GM19239 (cell line): ENCODE measurements around the gene TIMP2.

Experiments
- DNase-seq: peaks from one replicate; pipeline ENCODE4 v3.0.0; 2011; ENCODE audit warnings: low spot score; ENCODE audit not compliant: insufficient read length
- FAIRE-seq: peaks from 2 replicates; lab custom pipeline; 2011; peaks lifted over from hg19 to GRCh38; lab: Jason Lieb, UNC

Gene TIMP2

GRCh38 chr17:78821961-78822360 is 103.2 kb downstream of the TIMP2 start:
- FAIRE-seq (no peak), DNase-seq (no peak)

GRCh38 chr17:78820841-78821240 is 104.3 kb downstream of the TIMP2 start:
- no peak for DNase-seq
- FAIRE-seq = no peak

- DNase-seq (no peak), FAIRE-seq (no peak)
Measured at GRCh38 chr17:78819806-78820792, 105.1 kb downstream of the TIMP2 start.

- DNase-seq (no peak), FAIRE-seq (no peak)
Measured at GRCh38 chr17:78819402-78819801, 105.8 kb downstream of the TIMP2 start.

GRCh38 chr17:78818932-78819331 is 106.3 kb downstream of the TIMP2 start:
- FAIRE-seq (no peak), DNase-seq (no peak)

GRCh38 chr17:78818152-78818846 is 106.9 kb downstream of the TIMP2 start:
- DNase-seq = no peak
- no peak for FAIRE-seq

- no peak for FAIRE-seq
Measured at GRCh38 chr17:78817123-78817522, 108.1 kb downstream of the TIMP2 start.

GRCh38 chr17:78815696-78816095 is 109.5 kb downstream of the TIMP2 start:
- DNase-seq (no peak), FAIRE-seq (no peak)

More at GRCh38 chr17:78817123-78817522, 108.1 kb downstream of the TIMP2 start:
- no peak for DNase-seq

DNA sequence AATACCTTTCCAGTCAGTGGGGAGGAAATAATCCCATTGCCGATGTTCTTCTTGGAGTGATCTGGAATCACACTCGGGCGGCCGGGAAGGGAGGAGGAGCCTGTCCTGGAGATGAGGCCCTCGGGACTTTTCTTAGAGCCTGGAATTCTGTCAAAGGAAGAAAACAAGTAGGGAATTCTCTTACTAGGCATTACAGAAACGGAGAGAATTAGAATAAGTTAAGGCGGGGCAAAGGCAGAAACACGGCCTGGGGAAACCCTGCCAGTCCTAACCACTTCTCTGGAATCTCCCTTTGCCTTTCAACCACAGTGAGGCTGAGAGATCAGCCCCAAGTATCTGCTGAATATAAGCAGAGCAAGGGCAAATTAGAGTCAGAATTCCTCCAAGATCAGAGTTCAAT is 112.3 kb downstream of the TIMP2 start:
- FAIRE-seq (no peak), DNase-seq (no peak)

- no peak for FAIRE-seq
- no peak for DNase-seq
Measured at GRCh38 chr17:78808163-78808562, 117.0 kb downstream of the TIMP2 start.

DNA sequence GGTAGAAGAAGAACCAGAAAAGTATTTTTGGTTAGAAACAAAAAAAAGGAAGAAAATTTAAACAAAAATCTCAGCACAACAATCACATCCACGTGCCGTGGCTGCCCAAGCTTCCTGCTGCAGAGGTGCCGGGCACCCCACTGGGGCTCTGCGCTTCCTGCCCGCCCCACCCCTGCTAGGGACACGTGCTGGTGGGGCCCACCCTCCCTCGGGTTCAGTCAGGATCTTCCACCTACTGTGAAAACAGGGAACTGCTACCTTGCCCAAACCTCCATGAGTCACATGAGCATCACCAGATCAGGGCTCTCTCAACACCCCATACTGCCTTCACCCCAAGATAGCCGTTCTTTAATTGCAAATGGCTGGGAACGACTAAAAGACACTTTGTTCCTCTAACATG is 118.7 kb downstream of the TIMP2 start:
- FAIRE-seq (no peak), DNase-seq (no peak)

GRCh38 chr17:78805301-78805700 is 119.9 kb downstream of the TIMP2 start:
- no peak for FAIRE-seq
- no peak for DNase-seq

GRCh38 chr17:78804777-78805176 is 120.4 kb downstream of the TIMP2 start:
- FAIRE-seq (no peak), DNase-seq (no peak)

- FAIRE-seq (no peak), DNase-seq (no peak)
Measured at GRCh38 chr17:78803186-78803845, 121.9 kb downstream of the TIMP2 start.
